Measurements from ENCODE around the gene DOCK2. TPM values are rescaled to one million over a fixed set of nuclear protein-coding genes. Genes with fewer than 3 reads are reported as not detected.

DOCK2 gene
- total and polyA plus RNA-seq, 2 donors (not counting 1 experiment from before 2014, with no cell fraction given) = 112 to 330 TPM

GRCh38 chr5:169923988-169924387, 286.9 kb downstream of the DOCK2 start:
- H3K27ac Mint-ChIP-seq = no peak overlapping the region
- H3K27me3 Mint-ChIP-seq = no peaks in the 10 kb centered on the region
- Histone ChIP-seq H2AFZ (ENCODE audit: insufficient read depth, low read depth, low read length, poor library complexity, severe bottlenecking) (no peak overlapping the region), H3K36me3 (replicated peaks in 1 of 2; ENCODE audit: control extremely low read depth in 1 of 2, control insufficient read depth in 1 of 2, extremely low read depth in 1 of 2, insufficient read depth in 2 of 2, low read length in 1 of 2) (peaks cover 8 to 40% of the 10 kb centered on the region in 2 experiments), H3K9ac (ENCODE audit: low read length) (no peak overlapping the region), H3K27me3 (replicated peaks in 1 of 4; ENCODE audit: control extremely low read depth in 1 of 4, control insufficient read depth in 3 of 4, insufficient read depth in 4 of 4, low read length in 3 of 4) (no peaks in the 10 kb centered on the region), H3K79me2 (ENCODE audit: control insufficient read depth, insufficient read depth, low read length) (peaks cover 3% of the 10 kb centered on the region), H4K20me1 (ENCODE audit: control insufficient read depth, insufficient read depth, low read length, poor library complexity, severe bottlenecking) (peaks cover 6% of the 10 kb centered on the region), H3K4me2 (replicated peaks; ENCODE audit: low read depth, low read length, poor library complexity, severe bottlenecking) (no peak overlapping the region), H3K4me1 (ENCODE audit: control insufficient read depth in 2 of 2, insufficient read depth in 2 of 2, low read length in 2 of 2) (no peaks in the 10 kb centered on the region), H3K4me3 (ENCODE audit: control extremely low read depth in 1 of 5, extremely low read depth in 1 of 5, insufficient read depth in 1 of 5, low read depth in 2 of 5, low read length in 4 of 5) (no peak overlapping the region), H3K27ac (ENCODE audit: low read length in 2 of 2) (no peak overlapping the region), H3K9me3 (ENCODE audit: control extremely low read depth in 1 of 3, control insufficient read depth in 2 of 3, insufficient read depth in 1 of 3, low read length in 2 of 3) (no peaks in the 10 kb centered on the region)
- CTCF ChIA-PET = no interaction called here
- peaks cover 6% of the 10 kb centered on the region for H3K4me1 Mint-ChIP-seq
- no peak for TF ChIP-seq CTCF (IDR thresholded peaks at IDR 0.05)
- POLR2A ChIA-PET = no interaction called here
- no CpG with 5 or more reads among the region's 1 CpG for WGBS (ENCODE audit: insufficient coverage)
- H3K9me3 Mint-ChIP-seq (ENCODE audit: insufficient read depth) = no peaks in the 10 kb centered on the region
- DNase-seq (no peak), ATAC-seq (ENCODE audit: low read depth) (no peak)
- H3K4me3 Mint-ChIP-seq = no peak overlapping the region
- intact Hi-C loops (cut with micrococcal nuclease) = no loop called here

- no peak for ATAC-seq (ENCODE audit: low read depth)
- Histone ChIP-seq H2AFZ (ENCODE audit: insufficient read depth, low read depth, low read length, poor library complexity, severe bottlenecking) (no peak overlapping the region), H3K9me3 (ENCODE audit: control extremely low read depth in 1 of 3, control insufficient read depth in 2 of 3, insufficient read depth in 1 of 3, low read length in 2 of 3) (no peaks in the 10 kb centered on the region), H3K36me3 (replicated peaks in 1 of 2; ENCODE audit: control extremely low read depth in 1 of 2, control insufficient read depth in 1 of 2, extremely low read depth in 1 of 2, insufficient read depth in 2 of 2, low read length in 1 of 2) (peaks cover 0 to 25% of the 10 kb centered on the region in 2 experiments), H3K4me3 (ENCODE audit: control extremely low read depth in 1 of 5, extremely low read depth in 1 of 5, insufficient read depth in 1 of 5, low read depth in 2 of 5, low read length in 4 of 5) (no peak overlapping the region), H3K27ac (ENCODE audit: low read length in 2 of 2) (no peak overlapping the region), H3K4me2 (replicated peaks; ENCODE audit: low read depth, low read length, poor library complexity, severe bottlenecking) (no peak overlapping the region), H3K27me3 (replicated peaks in 1 of 4; ENCODE audit: control extremely low read depth in 1 of 4, control insufficient read depth in 3 of 4, insufficient read depth in 4 of 4, low read length in 3 of 4) (no peaks in the 10 kb centered on the region), H3K9ac (ENCODE audit: low read length) (no peak overlapping the region), H4K20me1 (ENCODE audit: control insufficient read depth, insufficient read depth, low read length, poor library complexity, severe bottlenecking) (peaks cover 15% of the 10 kb centered on the region), H3K4me1 (ENCODE audit: control insufficient read depth in 2 of 2, insufficient read depth in 2 of 2, low read length in 2 of 2) (peaks cover 10 to 12% of the 10 kb centered on the region in 2 donors), H3K79me2 (ENCODE audit: control insufficient read depth, insufficient read depth, low read length) (peaks cover 5% of the 10 kb centered on the region)
- Mint-ChIP-seq H3K4me3 (no peak overlapping the region), H3K9me3 (ENCODE audit: insufficient read depth) (no peaks in the 10 kb centered on the region), H3K27me3 (no peaks in the 10 kb centered on the region), H3K27ac (no peak overlapping the region), H3K4me1 (peaks cover 41% of the 10 kb centered on the region)
- POLR2A ChIA-PET = no interaction called here
- DNase-seq = no peak
- no peak for TF ChIP-seq CTCF (IDR thresholded peaks at IDR 0.05)
- TF ChIP-seq EZH2 (IDR thresholded peaks at IDR 0.05; ENCODE audit: borderline replicate concordance, insufficient read depth, low read depth, low read length, poor library complexity, severe bottlenecking) = no peak
- intact Hi-C loops (cut with micrococcal nuclease) = no loop called here
- CTCF ChIA-PET = no interaction called here
- WGBS (ENCODE audit: insufficient coverage) = 67% methylated on average over 1 of the region's 1 CpG
Measured at GRCh38 chr5:169933127-169933526, 296.1 kb downstream of the DOCK2 start.
